SU-DHL-6 (cell line): ENCODE measurements around the gene BTBD16.

ENCODE experiments used
- H2AFZ ChIP-seq: fragments of 200-600 bp; sonication (generic); 2 replicates; pipeline ENCODE4 v1.6.1; 2014; ENCODE audit warnings: low read depth, mild to moderate bottlenecking, moderate library complexity, mixed read lengths, antibody characterized with exemption, low read length; ENCODE audit not compliant: severe bottlenecking
- H3F3A ChIP-seq: fragments of 200-600 bp; shearing (Covaris generic); 2 replicates; pipeline ENCODE4 v1.6.0; 2016; ENCODE audit warnings: antibody characterized with exemption, mild to moderate bottlenecking; ENCODE audit not compliant: insufficient read depth
- H3K27ac ChIP-seq: fragments of 200-600 bp; sonication (generic); 2 replicates; pipeline ENCODE4 v1.5.1; 2016; ENCODE audit warnings: low read depth, mild to moderate bottlenecking, low read length, moderate library complexity, mixed read lengths
- H3K27me3 ChIP-seq: fragments of 200-600 bp; sonication (generic), shearing (Covaris generic); 2 replicates; pipeline ENCODE4 v1.6.0; 2014; ENCODE audit warnings: mild to moderate bottlenecking, low read length
- H3K36me3 ChIP-seq: fragments of 200-600 bp; sonication (generic); 2 replicates; pipeline ENCODE4 v1.6.1; 2014; ENCODE audit warnings: mild to moderate bottlenecking, low read length, mixed read lengths
- H3K4me2 ChIP-seq: fragments of 300-600, 200-600 bp; shearing (Covaris generic), sonication (generic); 2 replicates; pipeline ENCODE4 v1.6.0; 2014; ENCODE audit warnings: low read length, low read depth, mild to moderate bottlenecking; ENCODE audit not compliant: poor library complexity, severe bottlenecking
- H3K4me3 ChIP-seq: fragments of 200-600 bp; sonication (generic); 2 replicates; pipeline ENCODE4 v1.5.1; 2014; ENCODE audit warnings: antibody characterized with exemption, low read length, mild to moderate bottlenecking, mixed read lengths; ENCODE audit not compliant: insufficient read depth, poor library complexity, severe bottlenecking
- H3K79me2 ChIP-seq: fragments of 200-600 bp; sonication (generic); 2 replicates; pipeline ENCODE4 v1.6.1; 2014; ENCODE audit warnings: mild to moderate bottlenecking, low read length, moderate library complexity; ENCODE audit not compliant: insufficient read depth
- H3K9ac ChIP-seq: fragments of 200-600 bp; sonication (generic); 2 replicates; pipeline ENCODE4 v1.7.0; 2014; ENCODE audit warnings: mild to moderate bottlenecking, low read length
- H3K9me2 ChIP-seq: fragments of 200-600 bp; sonication (generic); replicated peaks from 2 replicates; pipeline ENCODE4 v1.6.1; 2014; ENCODE audit warnings: low read length; ENCODE audit not compliant: insufficient read depth
- H3K9me3 ChIP-seq: fragments of 200-600 bp; sonication (generic); 2 replicates; pipeline ENCODE4 v1.6.1; 2014; ENCODE audit warnings: low read length, mixed read lengths; ENCODE audit not compliant: insufficient read depth
- H4K20me1 ChIP-seq: fragments of 200-600 bp; sonication (generic); 2 replicates; pipeline ENCODE4 v1.6.1; 2014; ENCODE audit warnings: low read depth, mild to moderate bottlenecking, antibody characterized with exemption, low read length, moderate library complexity, mixed read lengths
- CTCF ChIP-seq: fragments of 200-600 bp; sonication (generic); IDR thresholded peaks from one replicate; pipeline ENCODE4 v1.5.1; 2017; ENCODE audit warnings: antibody characterized with exemption, mild to moderate bottlenecking, low read length, moderate library complexity; ENCODE audit not compliant: insufficient read depth, poor library complexity, severe bottlenecking
- EZH2phosphoT487 ChIP-seq: fragments of 200-600 bp; sonication (generic), shearing (Covaris generic); conservative IDR thresholded peaks from 2 replicates; pipeline ENCODE4 v1.6.1; 2018; ENCODE audit warnings: mild to moderate bottlenecking, antibody characterized with exemption, low read length, moderate library complexity, mixed read lengths

The BTBD16 gene

DNA sequence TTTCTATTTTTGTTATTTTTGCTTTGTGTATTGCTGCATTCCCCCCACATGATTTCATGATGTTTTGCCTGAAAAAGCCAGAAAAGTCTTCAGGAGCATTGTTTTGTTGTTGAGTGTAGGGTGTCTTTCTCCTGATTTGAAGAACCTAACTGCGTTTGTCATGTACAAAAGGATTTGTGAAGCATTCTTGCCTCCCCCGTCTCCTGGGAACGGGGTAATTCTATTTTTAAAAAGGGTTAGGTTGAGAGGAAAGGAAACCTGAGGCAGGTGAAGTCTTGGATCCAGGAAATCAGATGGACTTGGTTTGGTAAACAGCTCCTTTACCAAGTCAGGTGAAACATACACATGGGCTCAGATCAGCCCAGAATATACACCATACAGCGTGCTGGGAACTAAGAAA lies 26.0 kb upstream of the BTBD16 start:
- Histone ChIP-seq H3K9ac (no peak overlapping the region), H3K27me3 (no peaks in the 10 kb centered on the region), H3K4me3 (no peak overlapping the region), H3K9me2 (no peaks in the 10 kb centered on the region), H3K36me3 (no peaks in the 10 kb centered on the region), H3K4me2 (no peak overlapping the region), H2AFZ (no peak overlapping the region), H3F3A (no peaks in the 10 kb centered on the region), H3K79me2 (no peaks in the 10 kb centered on the region), H3K9me3 (no peaks in the 10 kb centered on the region), H4K20me1 (no peaks in the 10 kb centered on the region), H3K27ac (no peak overlapping the region)
- TF ChIP-seq CTCF: no peak
- no peak for TF ChIP-seq EZH2phosphoT487

DNA sequence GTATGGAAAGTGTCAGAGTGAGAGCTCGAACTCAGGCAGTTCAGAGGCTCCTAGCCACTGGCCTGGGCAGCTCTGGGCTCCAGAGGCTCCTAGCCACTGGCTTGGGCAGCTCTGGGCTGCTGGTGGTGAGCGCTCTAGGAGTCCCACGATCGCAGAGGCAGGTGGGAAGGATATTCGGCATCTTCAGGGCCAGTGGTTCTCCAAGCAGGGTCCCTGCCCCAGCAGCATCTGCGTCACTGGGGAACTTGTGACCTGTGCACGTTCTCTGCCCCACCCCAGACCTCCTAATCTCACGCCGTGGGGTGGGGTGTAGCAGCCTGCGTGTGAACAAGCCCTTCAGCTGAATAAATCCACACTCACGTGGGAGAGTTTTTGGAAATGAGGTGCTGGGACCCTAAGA lies 25.2 kb upstream of the BTBD16 start:
- TF ChIP-seq EZH2phosphoT487 (no peak), CTCF (no peak)
- H3F3A ChIP-seq: no peaks in the 10 kb centered on the region
- H3K9me2 ChIP-seq: no peaks in the 10 kb centered on the region
- no peak overlapping the region for H3K27ac ChIP-seq
- H3K79me2 ChIP-seq: no peaks in the 10 kb centered on the region
- H2AFZ ChIP-seq: no peak overlapping the region
- no peaks in the 10 kb centered on the region for H3K9me3 ChIP-seq
- H3K4me2 ChIP-seq: no peak overlapping the region
- H3K36me3 ChIP-seq: no peaks in the 10 kb centered on the region
- H3K4me3 ChIP-seq: no peak overlapping the region
- no peaks in the 10 kb centered on the region for H4K20me1 ChIP-seq
- no peak overlapping the region for H3K9ac ChIP-seq
- H3K27me3 ChIP-seq: no peaks in the 10 kb centered on the region

GRCh38 chr10:122246830-122247520 lies 24.1 kb upstream of the BTBD16 start:
- Histone ChIP-seq H3K4me3 (no peak overlapping the region), H3K27me3 (no peaks in the 10 kb centered on the region), H3K79me2 (no peaks in the 10 kb centered on the region), H4K20me1 (no peaks in the 10 kb centered on the region), H3F3A (no peaks in the 10 kb centered on the region), H3K9me2 (no peaks in the 10 kb centered on the region), H3K9ac (no peak overlapping the region), H3K36me3 (no peaks in the 10 kb centered on the region), H3K4me2 (no peak overlapping the region), H3K9me3 (no peaks in the 10 kb centered on the region), H3K27ac (no peak overlapping the region), H2AFZ (no peak overlapping the region)
- TF ChIP-seq CTCF (no peak), EZH2phosphoT487 (no peak)
